LNCaP clone FGC (cell line): ENCODE results near the gene PCMT1.
"Not testable (repeated sequence)": the region's sequence is repeated elsewhere in the genome, so short reads cannot be mapped to it uniquely, and the experiment has no call there.

Experiments used
- DNase-seq: peaks from one replicate; pipeline ENCODE4 v3.0.0-alpha.2; 2011; ENCODE audit warnings: low read depth
- H3K4me3 ChIP-seq: 2 replicates; pipeline ENCODE4 v1.5.1; 2011; ENCODE audit warnings: mild to moderate bottlenecking, low read depth, low read length, control low read depth
- CTCF ChIP-seq: IDR thresholded peaks from 2 replicates; pipeline ENCODE4 v1.5.1; 2012; ENCODE audit warnings: mild to moderate bottlenecking; ENCODE audit not compliant: control insufficient read depth, insufficient read depth; ENCODE audit errors: extremely low read depth

PCMT1 gene

GRCh38 chr6:149844480-149844879 lies 94.9 kb downstream of the PCMT1 start:
- TF ChIP-seq CTCF = no peak
- DNase-seq = no peak
- H3K4me3 ChIP-seq = no peak overlapping the region

GRCh38 chr6:149845549-149845948 lies 96.0 kb downstream of the PCMT1 start:
- no peak for DNase-seq
- no peak overlapping the region for H3K4me3 ChIP-seq
- no peak for TF ChIP-seq CTCF

- no peak for TF ChIP-seq CTCF
- no peak for DNase-seq
- no peak overlapping the region for H3K4me3 ChIP-seq
Observed at GRCh38 chr6:149846321-149846720, 96.8 kb downstream of the PCMT1 start.

- no peak for TF ChIP-seq CTCF
- H3K4me3 ChIP-seq = no peak overlapping the region
- no peak for DNase-seq
Observed at GRCh38 chr6:149847939-149848267, 98.4 kb downstream of the PCMT1 start.

- not testable (repeated sequence) for DNase-seq, H3K4me3 ChIP-seq
Observed at GRCh38 chr6:149848343-149848742, 98.8 kb downstream of the PCMT1 start.

GRCh38 chr6:149851461-149852110 lies 102.0 kb downstream of the PCMT1 start:
- DNase-seq = no peak
- H3K4me3 ChIP-seq = no peak overlapping the region

GRCh38 chr6:149852180-149852579 lies 102.6 kb downstream of the PCMT1 start:
- no peak for DNase-seq
- no peak overlapping the region for H3K4me3 ChIP-seq

More at GRCh38 chr6:149851461-149852110, 102.0 kb downstream of the PCMT1 start:
- no peak for TF ChIP-seq CTCF

More at GRCh38 chr6:149852180-149852579, 102.6 kb downstream of the PCMT1 start:
- TF ChIP-seq CTCF = no peak
